Thymus (tissue), 11 donors: ENCODE measurements around the gene PIGU. TPM values are rescaled to one million over a fixed set of nuclear protein-coding genes. Genes with fewer than 3 reads are reported as not detected.

ENCODE experiments used
- DNase-seq, 9 donors: peaks; one replicate each; pipeline ENCODE4 v3.0.0-alpha.2; 2013; ENCODE audit warnings: low spot score in 9 of 9, low read depth in 6 of 9, missing footprints in 1 of 9
- H3K27ac ChIP-seq, 2 donors: one replicate each; pipeline ENCODE4 v1.5.1; 2013; ENCODE audit warnings: control low read depth in 1 of 2, low read depth in 1 of 2, low read length in 1 of 2, mild to moderate bottlenecking in 1 of 2, moderate library complexity in 1 of 2
- H3K27me3 ChIP-seq, 2 donors: one replicate each; pipeline ENCODE4 v1.5.1; 2013; ENCODE audit warnings: low read length in 1 of 2; ENCODE audit not compliant: control insufficient read depth in 2 of 2, insufficient read depth in 1 of 2
- H3K36me3 ChIP-seq, 2 donors: one replicate each; pipeline ENCODE4 v1.5.1; 2013; ENCODE audit warnings: low read length in 1 of 2, mild to moderate bottlenecking in 1 of 2, moderate library complexity in 1 of 2; ENCODE audit not compliant: control insufficient read depth in 2 of 2, insufficient read depth in 2 of 2
- H3K4me1 ChIP-seq, 2 donors: one replicate each; pipeline ENCODE4 v1.5.1; 2013; ENCODE audit warnings: low read length in 2 of 2; ENCODE audit not compliant: control insufficient read depth in 2 of 2, insufficient read depth in 2 of 2
- H3K4me3 ChIP-seq, 2 donors: one replicate each; pipeline ENCODE4 v1.5.1; 2013; ENCODE audit warnings: low read length in 2 of 2, control low read depth in 1 of 2, mild to moderate bottlenecking in 1 of 2
- H3K9me3 ChIP-seq, 2 donors: one replicate each; pipeline ENCODE4 v1.5.1; 2013; ENCODE audit warnings: low read length in 1 of 2, mild to moderate bottlenecking in 1 of 2; ENCODE audit not compliant: control insufficient read depth in 2 of 2, insufficient read depth in 1 of 2
- WGBS: extraction: QIAGEN DNeasy Blood & Tissue Kit; methylation state at CpG from one replicate; pipeline ENCODE4 v1.1.7; 2013; 5-methylcytosine and 5-hydroxymethylcytosine counted together
- polyA plus RNA-seq: library from polyadenylated mRNA; stranded (reverse); fragments of 200-250 nt; gene quantifications from one replicate; pipeline ENCODE4 v1.2.3, GENCODE V29; 2013
- total RNA-seq: library from RNA; stranded (reverse); fragments of 120-200 nt; gene quantifications from one replicate; pipeline ENCODE4 v1.2.4, GENCODE V29; 2013
- donor health status: healthy.

PIGU gene
- total and polyA plus RNA-seq, 2 donors, result 10.0 to 15.5 TPM

DNA sequence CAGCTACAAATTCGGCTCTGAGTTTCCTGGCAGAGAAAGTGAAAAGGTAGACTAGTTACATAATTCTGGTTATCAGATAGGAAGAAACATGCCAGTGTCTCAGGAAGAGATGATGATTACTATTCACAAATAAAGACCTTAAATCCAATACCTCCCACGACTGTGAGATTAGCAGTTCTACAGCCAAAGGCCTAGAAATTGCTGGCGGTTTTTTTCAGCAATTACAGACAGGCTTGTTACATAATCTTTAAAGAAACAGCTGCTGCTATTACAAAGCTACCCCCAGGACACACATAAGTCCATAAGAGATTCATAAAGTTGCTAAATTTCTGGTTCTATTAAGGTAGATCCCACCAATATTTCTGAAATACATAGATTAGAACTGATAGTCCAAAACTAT lies 40.2 kb downstream of the PIGU start:
- Histone ChIP-seq H3K27me3 (no peaks in the 10 kb centered on the region), H3K4me3 (no peak overlapping the region), H3K9me3 (no peaks in the 10 kb centered on the region), H3K4me1 (peaks cover 5 to 8% of the 10 kb centered on the region in 2 donors), H3K36me3 (peaks cover 22 to 24% of the 10 kb centered on the region in 2 donors), H3K27ac (no peak overlapping the region)
- DNase-seq, result no peak
- 98% methylated on average over 3 of the region's 3 CpGs for WGBS

DNA sequence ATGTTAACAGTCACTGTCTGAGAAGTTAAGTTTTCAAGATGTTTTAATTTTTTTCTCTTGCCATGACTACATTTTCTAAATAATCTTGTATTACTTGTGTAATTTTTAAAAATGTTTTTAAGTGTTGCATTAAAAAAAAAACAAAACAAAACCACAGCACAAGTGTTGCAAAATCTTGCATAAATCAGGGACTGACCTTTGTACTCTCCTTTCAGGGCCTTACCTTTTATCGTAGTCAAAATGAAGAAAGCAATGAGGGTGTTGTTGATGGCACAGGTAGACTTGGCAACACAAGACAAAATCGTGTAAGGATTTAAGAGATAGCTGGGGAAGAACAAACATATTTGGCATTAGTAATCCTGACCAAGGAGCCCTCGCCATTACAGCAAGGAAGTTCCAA lies 42.5 kb downstream of the PIGU start:
- no peak overlapping the region for H3K4me3 ChIP-seq
- WGBS, result 99% methylated on average over 3 of the region's 3 CpGs
- no peaks in the 10 kb centered on the region for H3K9me3 ChIP-seq
- no peaks in the 10 kb centered on the region for H3K4me1 ChIP-seq
- peaks cover 22 to 27% of the 10 kb centered on the region in 2 donors for H3K36me3 ChIP-seq
- no peak overlapping the region for H3K27ac ChIP-seq
- H3K27me3 ChIP-seq, result no peaks in the 10 kb centered on the region
- no peak for DNase-seq

DNA sequence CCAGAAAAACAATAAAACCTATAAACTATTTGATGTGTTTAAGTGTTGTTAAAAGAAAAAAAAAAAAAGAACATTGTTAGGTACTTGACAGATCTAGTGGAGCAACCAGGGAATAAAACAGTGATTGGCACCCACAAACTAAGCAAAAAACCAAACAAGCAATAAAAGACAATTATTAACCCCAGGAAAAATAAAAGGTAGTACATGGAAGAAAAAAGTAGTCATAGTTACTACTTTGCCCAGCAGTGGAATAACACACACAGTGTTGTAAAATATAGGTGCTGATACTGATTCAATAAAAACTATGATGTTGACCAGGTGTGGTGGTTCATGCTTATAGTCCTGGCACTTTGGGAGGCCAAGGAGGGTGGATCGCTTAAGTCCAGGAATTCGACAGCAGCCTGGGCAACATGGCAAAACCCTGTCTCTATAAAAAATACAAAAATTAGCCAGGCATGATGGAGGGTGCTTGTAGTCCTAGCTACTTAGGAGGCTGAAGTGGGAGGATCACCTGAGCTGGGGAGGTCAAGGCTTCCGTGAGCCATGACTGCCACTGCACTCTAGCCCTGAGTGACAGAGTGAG lies 43.9 kb downstream of the PIGU start:
- no peaks in the 10 kb centered on the region for H3K27me3 ChIP-seq
- no peak overlapping the region for H3K4me3 ChIP-seq
- H3K36me3 ChIP-seq, result peaks cover 26 to 27% of the 10 kb centered on the region in 2 donors
- no peak overlapping the region for H3K27ac ChIP-seq
- WGBS, result 98% methylated on average over 3 of the region's 3 CpGs
- DNase-seq, result no peak
- H3K4me1 ChIP-seq, result no peaks in the 10 kb centered on the region
- H3K9me3 ChIP-seq, result no peaks in the 10 kb centered on the region

DNA sequence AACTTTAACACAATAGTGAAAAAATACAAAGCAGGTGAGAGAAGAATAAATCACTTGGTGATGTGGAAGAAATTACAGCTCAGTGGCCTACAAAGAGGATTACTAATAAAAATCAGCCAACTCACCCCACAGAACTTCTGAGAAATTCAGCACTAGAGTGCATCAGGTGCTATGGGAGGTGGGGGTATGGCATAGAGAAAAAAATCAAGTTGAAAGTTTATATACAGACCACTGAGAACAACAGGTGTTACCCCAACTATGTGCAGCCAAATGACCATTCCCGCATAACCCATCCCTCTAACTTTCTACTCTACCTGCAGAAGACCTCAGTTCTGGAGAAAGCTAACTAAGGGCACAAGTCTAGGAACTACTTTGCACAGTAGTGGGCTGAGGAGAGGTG lies 47.0 kb downstream of the PIGU start:
- Histone ChIP-seq H3K27me3 (no peaks in the 10 kb centered on the region), H3K4me1 (no peaks in the 10 kb centered on the region), H3K9me3 (no peaks in the 10 kb centered on the region), H3K27ac (no peak overlapping the region), H3K36me3 (peaks cover 11 to 14% of the 10 kb centered on the region in 2 donors), H3K4me3 (no peak overlapping the region)
- 97% methylated on average over 1 of the region's 1 CpG for WGBS
- no peak for DNase-seq

DNA sequence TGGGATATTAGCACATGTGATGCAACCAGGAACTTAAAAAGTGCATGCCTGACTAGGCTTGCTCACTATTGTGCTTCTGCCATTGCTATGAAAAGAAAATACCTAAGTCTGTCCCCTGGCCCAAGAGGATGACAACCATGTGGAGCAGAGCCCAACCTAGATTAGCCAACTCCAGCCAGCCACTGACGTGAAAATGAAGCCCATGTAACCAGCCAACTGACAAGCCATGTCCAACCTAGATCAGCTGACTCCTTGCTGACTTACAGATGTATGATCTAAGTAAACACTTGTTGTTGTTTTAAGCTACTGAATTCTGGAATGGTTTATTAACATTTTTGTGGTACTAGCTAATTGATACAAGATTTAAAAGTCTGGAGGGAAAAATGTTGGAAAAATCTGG lies 47.5 kb downstream of the PIGU start:
- H3K27me3 ChIP-seq, result no peaks in the 10 kb centered on the region
- DNase-seq, result no peak
- no peak overlapping the region for H3K4me3 ChIP-seq
- no peak overlapping the region for H3K27ac ChIP-seq
- H3K9me3 ChIP-seq, result no peaks in the 10 kb centered on the region
- 95% methylated on average over 1 of the region's 1 CpG for WGBS
- H3K4me1 ChIP-seq, result no peaks in the 10 kb centered on the region
- peaks cover 9 to 11% of the 10 kb centered on the region in 2 donors for H3K36me3 ChIP-seq

DNA sequence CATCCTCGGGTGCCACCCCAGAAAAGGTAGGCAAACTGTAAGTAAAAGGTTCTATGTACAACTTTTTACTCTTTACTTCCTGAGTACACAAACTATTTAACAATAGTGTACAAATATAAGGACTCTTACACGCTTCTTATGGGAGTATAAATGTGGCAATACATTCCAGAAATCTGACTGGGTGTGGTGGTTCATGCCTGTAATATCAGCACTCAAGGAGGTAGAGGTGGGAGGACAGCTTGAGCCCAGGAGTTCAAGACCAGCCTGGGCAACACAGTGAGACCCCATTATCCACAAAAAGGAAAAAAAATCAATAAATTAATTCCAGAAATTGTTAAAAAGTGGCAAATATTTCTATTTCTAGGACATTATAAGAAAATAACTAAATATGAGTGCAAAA lies 48.9 kb downstream of the PIGU start:
- Histone ChIP-seq H3K27ac (no peak overlapping the region), H3K4me3 (no peak overlapping the region), H3K9me3 (no peaks in the 10 kb centered on the region), H3K27me3 (no peaks in the 10 kb centered on the region), H3K36me3 (peaks cover 9 to 15% of the 10 kb centered on the region in 2 donors), H3K4me1 (no peaks in the 10 kb centered on the region)
- WGBS, result 98% methylated on average over 2 of the region's 2 CpGs
- no peak for DNase-seq

DNA sequence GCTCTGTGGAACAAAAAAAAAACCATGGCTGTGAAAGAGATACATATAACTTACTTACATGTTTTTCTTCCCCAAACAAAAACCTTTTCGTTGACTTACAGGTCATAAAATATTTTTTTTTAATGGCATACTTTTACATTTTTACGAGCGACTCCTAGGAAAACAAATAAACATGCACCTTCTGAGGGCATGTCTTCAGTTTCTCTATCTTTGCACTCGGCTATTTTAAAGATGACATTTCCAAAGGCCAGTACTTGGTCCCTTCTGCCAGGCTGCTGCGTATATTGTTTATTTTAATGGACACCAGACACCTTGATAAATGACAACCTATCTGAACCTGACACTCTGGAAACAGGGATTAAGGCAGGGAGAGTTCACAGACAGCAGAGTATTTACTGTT lies 49.4 kb downstream of the PIGU start:
- H3K4me1 ChIP-seq, result no peaks in the 10 kb centered on the region
- H3K36me3 ChIP-seq, result peaks cover 15 to 20% of the 10 kb centered on the region in 2 donors
- H3K27me3 ChIP-seq, result no peaks in the 10 kb centered on the region
- H3K9me3 ChIP-seq, result no peaks in the 10 kb centered on the region
- H3K27ac ChIP-seq, result no peak overlapping the region
- 94% methylated on average over 5 of the region's 5 CpGs for WGBS
- no peak for DNase-seq
- no peak overlapping the region for H3K4me3 ChIP-seq

DNA sequence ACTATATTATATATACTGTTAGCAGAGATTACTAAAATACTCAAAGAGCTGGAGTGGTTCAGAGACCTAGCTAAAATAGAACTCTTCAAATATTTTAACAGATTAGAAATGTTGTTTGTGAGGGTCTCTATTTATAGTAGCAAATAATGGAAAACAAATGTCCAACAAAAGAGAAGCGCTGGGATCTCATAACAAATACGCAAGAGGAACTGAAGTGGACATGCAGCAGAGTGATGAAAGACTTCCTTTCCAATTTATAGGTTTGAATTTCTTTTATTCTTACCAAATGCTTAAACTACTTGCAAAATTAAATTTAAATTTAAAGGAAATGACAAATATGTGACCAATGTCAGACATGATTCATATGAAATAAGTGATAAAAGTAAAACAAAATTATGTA lies 49.9 kb downstream of the PIGU start:
- H3K4me3 ChIP-seq, result no peak overlapping the region
- peaks cover 15 to 20% of the 10 kb centered on the region in 2 donors for H3K36me3 ChIP-seq
- H3K27me3 ChIP-seq, result no peaks in the 10 kb centered on the region
- no peaks in the 10 kb centered on the region for H3K4me1 ChIP-seq
- H3K9me3 ChIP-seq, result no peaks in the 10 kb centered on the region
- 98% methylated on average over 2 of the region's 2 CpGs for WGBS
- H3K27ac ChIP-seq, result no peak overlapping the region
- DNase-seq, result no peak

DNA sequence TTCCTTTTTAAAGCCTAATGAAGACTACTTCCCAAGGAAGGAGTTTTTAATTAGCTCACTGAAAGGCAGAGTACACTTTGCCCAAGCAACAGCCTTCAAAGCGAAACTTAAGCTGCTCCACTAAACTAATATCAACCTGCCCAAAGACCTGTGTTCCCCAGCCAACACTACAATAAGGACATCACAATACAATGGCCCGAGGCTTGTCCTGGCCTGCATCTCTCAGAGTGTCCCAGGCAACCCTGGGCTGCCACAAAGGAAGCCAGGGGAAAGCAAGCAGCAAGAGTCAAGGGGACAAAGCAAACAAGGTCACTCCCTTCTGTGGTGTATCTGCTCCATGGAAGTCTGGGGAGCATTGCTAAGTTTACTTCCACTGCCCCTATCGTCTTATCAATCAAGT lies 52.3 kb downstream of the PIGU start:
- H3K36me3 ChIP-seq, result peaks cover 8 to 28% of the 10 kb centered on the region in 2 donors
- no peaks in the 10 kb centered on the region for H3K9me3 ChIP-seq
- DNase-seq, result no peak
- H3K27me3 ChIP-seq, result no peaks in the 10 kb centered on the region
- H3K4me1 ChIP-seq, result no peaks in the 10 kb centered on the region
- WGBS, result 99% methylated on average over 3 of the region's 3 CpGs
- H3K27ac ChIP-seq, result no peak overlapping the region
- H3K4me3 ChIP-seq, result no peak overlapping the region
